Nephron progenitor cell (in vitro differentiated cells): ENCODE results near the gene CDC73.

ENCODE experiments used
- DNase-seq: peaks from one replicate; pipeline ENCODE4 v3.0.0; 2021
- H3K27ac Mint-ChIP-seq: 2 replicates; pipeline ENCODE4 v1.8.0; 2021; ENCODE audit warnings: mild to moderate bottlenecking, moderate library complexity, mixed read lengths
- H3K27me3 Mint-ChIP-seq: 2 replicates; pipeline ENCODE4 v1.8.0; 2021; ENCODE audit warnings: mild to moderate bottlenecking, low read depth, mixed read lengths; ENCODE audit not compliant: poor library complexity
- H3K36me3 Mint-ChIP-seq: 2 replicates; pipeline ENCODE4 v1.8.0; 2021; ENCODE audit warnings: low read depth, mixed read lengths
- H3K4me1 Mint-ChIP-seq: 2 replicates; pipeline ENCODE4 v1.8.0; 2021; ENCODE audit warnings: mixed read lengths
- H3K4me3 Mint-ChIP-seq: 2 replicates; pipeline ENCODE4 v1.8.0; 2021; ENCODE audit warnings: mild to moderate bottlenecking, moderate library complexity, mixed read lengths
- H3K9me3 Mint-ChIP-seq: 2 replicates; pipeline ENCODE4 v1.8.0; 2021; ENCODE audit warnings: mild to moderate bottlenecking, moderate library complexity, mixed read lengths
- TF ChIP-seq, protein P1 (sequence below): fragments of 200-600 bp; sonication (generic); IDR thresholded peaks from 2 replicates; pipeline ENCODE4 v1.5.0; 2021; ENCODE audit warnings: antibody characterized with exemption

CDC73 gene

DNA sequence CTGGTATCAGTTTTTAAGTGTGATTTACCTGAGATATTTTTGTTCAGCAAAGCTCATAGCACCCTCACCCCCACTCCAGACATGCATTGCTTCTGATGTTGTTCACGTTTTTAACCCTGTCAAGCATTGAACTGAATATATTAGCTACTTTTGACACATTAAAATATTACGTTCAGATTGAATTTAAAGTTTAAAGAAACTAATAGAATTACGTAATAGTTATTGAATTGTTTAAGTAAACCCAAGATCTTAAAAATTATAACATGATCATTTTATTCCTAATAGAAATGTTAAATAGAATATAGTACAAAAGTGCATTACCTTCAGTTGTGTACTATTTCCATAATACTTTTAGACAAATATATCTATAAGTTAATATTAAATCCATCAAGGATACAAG is 35.5 kb upstream of the CDC73 start:
- Mint-ChIP-seq H3K27me3 (no peaks in the 10 kb centered on the region), H3K4me3 (no peak overlapping the region), H3K9me3 (no peaks in the 10 kb centered on the region), H3K27ac (no peak overlapping the region), H3K4me1 (no peaks in the 10 kb centered on the region), H3K36me3 (peaks cover 43% of the 10 kb centered on the region)
- DNase-seq: no peak
- TF ChIP-seq, protein P1, sequence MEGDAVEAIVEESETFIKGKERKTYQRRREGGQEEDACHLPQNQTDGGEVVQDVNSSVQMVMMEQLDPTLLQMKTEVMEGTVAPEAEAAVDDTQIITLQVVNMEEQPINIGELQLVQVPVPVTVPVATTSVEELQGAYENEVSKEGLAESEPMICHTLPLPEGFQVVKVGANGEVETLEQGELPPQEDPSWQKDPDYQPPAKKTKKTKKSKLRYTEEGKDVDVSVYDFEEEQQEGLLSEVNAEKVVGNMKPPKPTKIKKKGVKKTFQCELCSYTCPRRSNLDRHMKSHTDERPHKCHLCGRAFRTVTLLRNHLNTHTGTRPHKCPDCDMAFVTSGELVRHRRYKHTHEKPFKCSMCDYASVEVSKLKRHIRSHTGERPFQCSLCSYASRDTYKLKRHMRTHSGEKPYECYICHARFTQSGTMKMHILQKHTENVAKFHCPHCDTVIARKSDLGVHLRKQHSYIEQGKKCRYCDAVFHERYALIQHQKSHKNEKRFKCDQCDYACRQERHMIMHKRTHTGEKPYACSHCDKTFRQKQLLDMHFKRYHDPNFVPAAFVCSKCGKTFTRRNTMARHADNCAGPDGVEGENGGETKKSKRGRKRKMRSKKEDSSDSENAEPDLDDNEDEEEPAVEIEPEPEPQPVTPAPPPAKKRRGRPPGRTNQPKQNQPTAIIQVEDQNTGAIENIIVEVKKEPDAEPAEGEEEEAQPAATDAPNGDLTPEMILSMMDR: no peak

DNA sequence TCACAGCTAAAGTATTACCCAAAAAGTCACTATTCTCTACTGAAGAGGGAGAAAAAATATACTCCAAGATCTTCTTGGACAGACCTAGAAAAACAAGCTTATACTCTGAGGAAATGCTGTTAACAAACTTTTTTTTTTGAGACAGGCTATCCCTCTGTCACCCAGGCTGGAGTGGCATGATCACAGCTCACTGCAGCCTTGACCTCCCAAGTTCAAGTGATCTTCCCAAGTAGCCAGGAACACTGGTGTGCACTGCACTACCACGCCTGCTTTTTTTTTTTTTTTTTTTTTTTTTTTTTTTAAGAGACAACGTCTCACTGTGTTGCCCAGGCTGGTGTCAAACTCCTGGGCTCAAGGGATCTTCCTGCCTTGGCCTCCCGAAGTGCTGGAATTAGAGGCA is 33.9 kb upstream of the CDC73 start:
- DNase-seq: no peak
- peak overlapping the region; percentile 25 for H3K27ac Mint-ChIP-seq
- H3K36me3 Mint-ChIP-seq: peaks cover 29% of the 10 kb centered on the region
- H3K4me3 Mint-ChIP-seq: no peak overlapping the region
- TF ChIP-seq, protein P1: no peak
- H3K27me3 Mint-ChIP-seq: no peaks in the 10 kb centered on the region
- no peaks in the 10 kb centered on the region for H3K4me1 Mint-ChIP-seq
- H3K9me3 Mint-ChIP-seq: no peaks in the 10 kb centered on the region

DNA sequence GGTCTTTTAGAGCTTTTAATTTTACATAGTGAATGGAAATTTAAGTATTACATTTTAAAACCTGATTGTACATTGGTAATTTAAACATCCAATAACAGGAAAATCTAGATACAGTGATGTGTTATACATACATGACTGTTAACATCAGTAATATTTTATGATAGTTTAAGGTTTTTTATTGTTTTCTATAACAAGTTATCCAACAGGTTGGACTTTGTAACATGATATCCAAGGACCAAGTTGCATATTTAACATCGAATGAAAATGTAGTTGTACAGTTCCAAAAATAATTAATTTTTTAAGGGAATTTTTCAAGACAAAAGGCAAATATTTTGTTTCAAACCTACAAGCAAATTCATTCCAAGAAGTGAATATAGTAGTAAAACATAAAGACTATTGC is 31.0 kb upstream of the CDC73 start:
- DNase-seq: no peak
- H3K27ac Mint-ChIP-seq: no peak overlapping the region
- peaks cover 15% of the 10 kb centered on the region for H3K36me3 Mint-ChIP-seq
- H3K4me1 Mint-ChIP-seq: no peaks in the 10 kb centered on the region
- H3K27me3 Mint-ChIP-seq: no peaks in the 10 kb centered on the region
- no peak overlapping the region for H3K4me3 Mint-ChIP-seq
- TF ChIP-seq, protein P1: no peak
- no peaks in the 10 kb centered on the region for H3K9me3 Mint-ChIP-seq

DNA sequence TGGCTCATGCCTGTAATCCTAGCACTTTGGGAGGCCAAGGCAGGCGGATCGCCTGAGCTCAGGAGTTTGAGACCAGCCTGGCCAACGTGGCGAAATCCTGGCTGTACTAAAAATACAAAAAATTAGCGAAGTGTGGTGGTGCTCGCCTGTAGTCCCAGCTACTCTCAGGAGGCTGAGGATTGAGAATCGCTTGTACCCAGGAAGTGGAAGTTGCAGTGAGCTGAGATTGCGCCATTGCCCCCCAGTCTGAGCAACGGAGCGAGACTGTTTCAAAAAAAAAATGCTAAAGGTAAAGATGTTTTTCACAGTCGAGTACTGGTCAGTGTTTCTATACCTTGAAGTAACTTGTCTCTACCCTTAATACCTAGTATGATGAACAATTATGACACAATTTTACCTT is 27.7 kb upstream of the CDC73 start:
- H3K4me3 Mint-ChIP-seq: no peak overlapping the region
- TF ChIP-seq, protein P1: no peak
- no peaks in the 10 kb centered on the region for H3K4me1 Mint-ChIP-seq
- no peaks in the 10 kb centered on the region for H3K27me3 Mint-ChIP-seq
- H3K36me3 Mint-ChIP-seq: peaks cover 19% of the 10 kb centered on the region
- DNase-seq: no peak
- H3K9me3 Mint-ChIP-seq: no peaks in the 10 kb centered on the region
- H3K27ac Mint-ChIP-seq: peak overlapping the region; percentile 94

DNA sequence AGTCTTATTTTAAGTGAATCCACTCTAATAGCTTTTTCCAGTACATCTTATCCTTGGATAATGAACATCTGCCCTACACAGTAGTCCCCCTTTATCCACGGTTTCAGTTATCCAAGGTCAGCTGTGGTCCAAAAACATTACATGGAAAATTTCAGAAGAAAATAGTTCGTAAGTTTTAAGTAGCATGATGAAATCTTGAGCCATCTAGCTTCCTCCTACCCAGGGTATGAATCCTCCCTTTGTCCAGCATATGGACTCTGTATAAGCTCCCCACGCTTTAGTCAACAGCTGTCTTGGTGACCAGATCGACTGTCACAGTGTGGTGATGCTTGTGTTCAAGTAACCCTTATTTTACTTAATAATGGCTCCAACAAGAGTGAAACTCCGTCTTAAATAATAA is 19.2 kb upstream of the CDC73 start:
- TF ChIP-seq, protein P1: no peak
- Mint-ChIP-seq H3K9me3 (no peaks in the 10 kb centered on the region), H3K27ac (no peak overlapping the region), H3K27me3 (no peaks in the 10 kb centered on the region), H3K4me1 (peaks cover 20% of the 10 kb centered on the region), H3K4me3 (no peak overlapping the region), H3K36me3 (no peaks in the 10 kb centered on the region)
- DNase-seq: no peak

DNA sequence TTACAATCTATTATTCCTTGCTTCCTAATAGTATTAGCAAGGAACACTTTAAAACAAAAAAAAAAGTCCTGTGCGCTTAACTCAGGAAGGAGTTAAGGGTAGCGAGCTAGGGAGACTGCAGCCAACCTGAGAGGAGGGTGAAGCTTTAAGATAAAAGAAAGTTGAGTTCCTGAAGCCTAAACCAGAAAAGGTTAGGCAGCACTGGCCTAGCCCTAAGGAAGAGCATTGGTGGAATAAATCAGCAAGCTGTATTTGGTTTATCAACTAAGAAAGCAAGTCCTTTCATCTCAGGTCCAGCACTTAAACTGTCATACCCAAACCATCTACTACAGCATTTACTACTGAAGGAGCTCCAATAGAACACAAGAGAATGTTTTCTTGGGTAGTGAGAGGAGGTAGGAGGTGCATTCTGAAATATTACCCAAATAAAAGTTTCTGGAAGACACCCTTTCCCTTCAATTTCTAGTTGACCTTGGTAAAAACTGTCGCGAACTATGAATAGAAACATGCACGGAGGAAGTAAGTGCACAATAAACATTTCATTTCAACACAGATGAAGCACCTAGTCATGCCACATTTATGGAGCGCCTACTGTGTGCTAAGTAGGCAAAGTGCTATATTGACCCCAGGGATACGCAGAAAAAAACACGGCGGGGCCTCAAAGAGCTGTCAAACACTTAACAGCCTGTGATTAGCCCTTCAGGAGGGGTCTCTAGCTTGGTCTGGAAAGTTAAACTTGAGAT is 17.9 kb upstream of the CDC73 start:
- peak overlapping the region; percentile 88 for H3K4me3 Mint-ChIP-seq
- H3K9me3 Mint-ChIP-seq: no peaks in the 10 kb centered on the region
- no peaks in the 10 kb centered on the region for H3K27me3 Mint-ChIP-seq
- no peaks in the 10 kb centered on the region for H3K36me3 Mint-ChIP-seq
- H3K4me1 Mint-ChIP-seq: peaks cover 20% of the 10 kb centered on the region
- TF ChIP-seq, protein P1: no peak
- no peak overlapping the region for H3K27ac Mint-ChIP-seq
- no peak for DNase-seq
